Dermis blood vessel endothelial cell (primary cell): ENCODE results near the gene SLC35E3. TPM values are rescaled to one million over a fixed set of nuclear protein-coding genes. Genes with fewer than 3 reads are reported as not detected.
"Not testable (repeated sequence)": the region's sequence is repeated elsewhere in the genome, so short reads cannot be mapped to it uniquely, and the experiment has no call there.

Source experiments
- DNase-seq: peaks from one replicate; pipeline ENCODE4 v3.0.0; 2010
- total RNA-seq: library from RNA; depleted of rRNA; stranded (reverse); fragments of >200 nt; gene quantifications from 2 replicates; pipeline ENCODE4 v1.2.3, GENCODE V29; 2014

The SLC35E3 gene
- total RNA-seq, 1 donor from 2014 or later: 4.6 TPM

GRCh38 chr12:68814490-68815231, 68.7 kb downstream of the SLC35E3 start:
- DNase-seq: no peak

DNA sequence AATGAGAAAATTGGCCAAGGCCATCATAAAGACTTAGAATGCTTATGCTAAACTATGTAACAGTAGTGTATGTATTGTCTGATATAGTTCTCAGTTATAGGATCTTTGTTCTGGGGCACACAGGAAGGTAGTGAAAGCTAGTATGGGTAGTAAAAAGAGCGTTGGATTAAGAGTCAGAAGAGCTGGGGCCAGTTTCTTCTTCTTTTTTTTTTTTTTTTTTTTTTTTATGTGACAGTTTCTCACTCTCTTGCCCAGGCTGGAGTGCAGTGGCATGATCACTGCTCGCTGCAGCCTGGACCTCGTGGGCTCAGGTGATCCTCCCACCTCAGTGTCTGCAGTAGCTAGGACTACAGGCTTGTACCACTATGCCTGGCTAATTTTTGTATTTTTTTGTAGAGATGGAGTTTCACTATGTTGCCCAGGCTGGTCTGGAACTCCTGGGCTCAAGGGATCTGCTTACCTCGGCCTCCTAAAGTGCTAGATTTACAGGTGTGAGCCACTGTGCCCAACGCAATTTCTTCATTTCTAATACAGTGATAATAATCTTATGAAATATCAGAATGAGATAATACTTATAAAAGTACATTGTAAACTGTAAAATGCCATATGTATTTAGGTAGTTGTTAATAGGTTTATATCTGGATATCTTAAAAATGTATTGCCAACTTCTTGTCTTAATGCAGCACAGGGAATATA, 69.4 kb downstream of the SLC35E3 start:
- no peak for DNase-seq

DNA sequence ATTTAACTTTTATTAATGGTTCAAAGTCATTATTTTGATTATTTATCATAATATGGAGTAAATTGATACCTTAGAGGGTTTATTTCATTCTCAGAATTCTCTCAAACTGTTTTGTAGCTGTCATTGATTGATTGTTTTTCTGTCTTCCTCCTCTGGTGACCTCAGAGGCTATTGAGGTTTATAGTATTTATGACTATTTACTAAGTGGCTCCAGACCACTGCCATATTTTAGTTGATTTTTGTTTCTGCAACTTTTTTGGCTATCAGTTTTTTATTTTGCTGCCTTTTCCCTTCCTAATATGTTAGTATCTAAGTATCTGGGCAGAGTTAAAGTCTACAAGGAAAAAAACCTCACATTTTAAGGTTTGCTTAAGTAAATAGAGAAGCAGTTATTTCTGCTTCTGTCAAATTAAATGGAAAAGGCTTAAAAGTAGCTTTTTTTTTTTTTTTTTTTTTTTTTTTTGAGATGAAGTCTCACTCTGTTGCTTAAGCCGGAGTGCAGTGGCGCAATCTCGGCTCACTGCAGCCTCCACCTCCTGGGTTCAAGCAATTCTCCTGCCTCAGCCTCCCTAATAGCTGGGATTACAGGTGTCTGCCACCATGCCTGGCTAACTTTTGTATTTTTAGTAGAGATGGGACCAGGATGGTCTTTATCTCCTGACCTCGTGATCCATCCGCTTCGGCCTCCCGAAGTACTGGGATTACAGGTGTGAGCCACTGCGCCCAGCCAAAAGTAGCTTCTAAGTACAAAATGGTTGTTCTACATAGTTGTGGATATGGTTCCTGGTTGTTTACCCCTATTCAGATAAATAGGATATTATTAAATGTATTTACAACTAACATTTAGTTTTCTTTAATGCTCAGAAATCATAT, 70.2 kb downstream of the SLC35E3 start:
- no peak for DNase-seq

DNA sequence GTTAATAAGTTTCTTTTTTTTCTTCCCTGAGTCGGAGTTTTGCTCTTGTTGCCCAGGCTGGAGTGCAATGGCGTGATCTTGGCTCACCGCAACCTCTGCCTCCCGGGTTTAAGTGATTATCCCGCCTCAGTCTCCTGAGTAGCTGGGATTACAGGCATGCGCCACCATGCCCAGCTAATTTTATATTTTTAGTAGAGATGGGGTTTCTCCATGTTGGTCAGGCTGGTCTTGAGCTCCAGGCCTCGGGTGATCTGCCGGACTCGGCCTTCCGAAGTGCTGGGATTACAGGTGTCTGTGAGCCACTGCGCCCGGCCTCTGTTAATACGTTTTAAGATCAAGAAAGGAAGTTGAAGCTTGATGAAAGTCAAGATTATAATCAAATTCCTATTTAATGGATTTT, 73.5 kb downstream of the SLC35E3 start:
- not testable (repeated sequence) for DNase-seq

DNA sequence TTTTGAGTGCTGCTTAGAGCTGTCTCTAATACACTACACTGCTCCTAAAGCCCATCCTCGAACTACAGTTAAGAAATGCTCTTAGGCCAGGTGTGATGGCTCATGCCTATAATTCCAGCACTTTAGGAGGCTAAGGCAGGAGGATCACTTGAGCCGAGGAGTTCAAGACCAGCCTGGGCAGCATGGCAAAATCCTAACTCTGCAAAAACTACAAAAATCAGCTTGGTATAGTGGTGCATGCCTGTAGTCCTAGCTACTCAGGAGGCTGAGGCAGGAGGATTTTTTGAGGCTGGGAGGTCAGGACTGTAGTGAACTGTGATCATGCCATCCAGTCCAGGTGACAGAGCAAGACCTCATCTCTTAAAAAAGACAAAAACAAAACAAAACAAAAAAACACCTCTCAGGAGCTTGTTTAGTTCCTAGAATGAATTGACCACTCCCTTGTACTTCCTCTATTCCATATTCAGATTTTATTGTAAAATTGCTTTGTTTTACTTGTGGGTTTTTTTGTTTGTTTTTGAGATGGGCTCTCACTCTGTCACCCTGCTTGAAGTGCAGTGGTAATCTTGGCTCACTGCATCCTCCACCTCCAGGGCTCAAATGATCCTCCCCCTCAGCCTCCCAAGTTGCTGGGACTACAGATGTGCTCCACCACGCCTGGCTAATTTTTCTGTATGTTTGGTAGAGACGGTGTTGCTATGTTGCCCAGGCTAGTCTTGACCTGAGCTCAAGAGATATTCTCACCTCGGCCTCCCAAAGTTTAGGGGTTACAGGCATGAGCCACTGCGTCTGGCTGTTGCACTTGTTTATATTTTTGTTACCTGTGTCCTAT, 75.6 kb downstream of the SLC35E3 start:
- no peak for DNase-seq

- no peak for DNase-seq
Observed at GRCh38 chr12:68823696-68824095, 77.7 kb downstream of the SLC35E3 start.

DNA sequence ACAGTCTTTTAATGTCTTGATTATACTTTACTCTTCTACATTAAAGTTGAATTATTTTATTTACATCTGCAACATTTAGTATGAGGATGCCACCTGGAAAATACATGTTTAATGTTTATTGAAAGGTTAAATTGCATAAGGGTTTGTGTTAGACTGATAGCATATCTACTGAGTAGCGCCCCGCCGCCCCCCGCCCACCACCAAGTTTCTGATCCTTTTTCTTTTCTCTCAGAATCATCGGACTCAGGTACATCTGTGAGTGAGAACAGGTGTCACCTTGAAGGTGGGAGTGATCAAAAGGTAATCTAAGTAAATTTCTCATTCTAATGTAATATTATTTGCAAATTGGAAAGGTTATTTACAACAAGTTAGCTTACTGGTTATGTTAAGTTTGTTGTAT, 78.2 kb downstream of the SLC35E3 start:
- no peak for DNase-seq

DNA sequence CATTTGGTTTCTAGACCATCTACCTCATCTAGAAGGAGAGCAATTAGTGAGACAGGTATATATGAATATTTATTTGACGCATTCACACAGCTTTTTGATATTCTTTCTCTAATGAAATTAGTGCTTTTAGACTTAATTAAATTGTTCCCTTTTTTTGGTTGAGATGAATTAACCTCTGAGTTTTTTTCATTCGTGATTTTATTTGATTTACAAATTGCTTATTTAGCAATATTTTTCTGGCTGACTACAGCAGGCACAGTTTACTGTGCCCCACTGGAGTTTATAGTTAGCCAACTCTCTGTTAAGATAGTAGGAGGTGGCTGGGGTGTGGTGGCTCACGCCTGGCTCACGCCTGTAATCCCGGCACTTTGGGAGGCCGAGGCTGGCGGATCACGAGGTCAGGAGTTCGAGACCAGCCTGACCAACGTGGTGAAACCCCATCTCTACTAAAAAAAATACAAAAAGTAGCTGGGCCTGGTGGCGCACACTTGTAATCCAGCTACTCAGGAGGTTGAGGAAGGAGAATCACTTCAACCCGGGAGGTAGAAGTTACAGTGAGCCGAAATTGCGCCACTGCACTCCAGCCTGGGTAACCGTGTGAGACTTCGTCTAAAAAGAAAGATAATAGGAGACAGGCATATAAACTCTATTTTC, 78.7 kb downstream of the SLC35E3 start:
- no peak for DNase-seq

- DNase-seq: no peak
Observed at GRCh38 chr12:68825569-68826217, 79.7 kb downstream of the SLC35E3 start.

- no peak for DNase-seq
Observed at GRCh38 chr12:68827895-68828671, 82.1 kb downstream of the SLC35E3 start.

GRCh38 chr12:68828672-68829068, 82.7 kb downstream of the SLC35E3 start:
- no peak for DNase-seq

Other genes with a start within 250 kb of the SLC35E3 start
- 198 and 301 TPM in 2 replicates for gene RAP1B, start 135.3 kb upstream of the SLC35E3 start, total RNA-seq
- gene NUP107, start 59.2 kb upstream of the SLC35E3 start, total RNA-seq: 56.5 and 75.8 TPM in 2 replicates
- gene MDM2, start 62.0 kb downstream of the SLC35E3 start, total RNA-seq: 201 and 318 TPM in 2 replicates
- gene CPM, start 187.0 kb downstream of the SLC35E3 start, total RNA-seq: 2.2 and 4.7 TPM in 2 replicates